ACHN (cell line): ENCODE measurements around the gene KRTAP4-1.
A peak's percentile ranks its signal among the peaks of the same experiment; 100 is the strongest.
"Not testable (repeated sequence)": the region's sequence is repeated elsewhere in the genome, so short reads cannot be mapped to it uniquely, and the experiment has no call there.

Experiments used
- DNase-seq: peaks from one replicate; pipeline ENCODE4 v3.0.0-alpha.2; 2015
- in situ Hi-C: cut with HindIII; loops from 2 replicates; pipeline ENCODE4 v1.10.0; 2017; ENCODE audit warnings: low sequenced_read_pairs, low pct_ligation_motif_present, low pct_unique_long_range_greater_than_20kb

The KRTAP4-1 gene

DNA sequence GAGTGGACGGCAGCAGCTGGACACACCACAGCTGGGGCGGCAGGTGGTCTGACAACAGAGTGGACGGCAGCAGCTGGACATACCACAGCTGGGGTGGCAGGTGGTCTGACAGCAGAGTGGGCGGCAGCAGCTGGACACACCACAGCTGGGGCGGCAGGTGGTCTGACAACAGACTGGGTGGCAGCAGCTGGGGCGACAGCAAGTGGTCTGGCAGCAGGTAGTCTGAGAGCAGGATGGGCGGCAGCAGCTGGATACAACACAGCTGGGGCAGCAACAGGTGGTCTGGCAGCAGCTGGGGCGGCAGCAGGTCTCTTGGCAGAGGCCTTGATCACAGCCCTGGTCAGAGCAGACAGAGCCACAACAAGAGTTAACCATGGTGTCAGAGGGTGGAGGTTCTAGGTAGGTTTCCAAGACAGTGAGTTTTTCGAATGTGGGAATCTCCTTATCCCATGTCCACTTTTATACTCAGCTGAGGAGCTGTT is at the start of gene KRTAP4-1:
TSS of gene KRTAP4-1 (minus strand) at position 432 of the 482 bp plus-strand sequence. CDS start at position 375, 57 bp downstream.
- no peak for DNase-seq
- in situ Hi-C loops, result no loop called here

DNA sequence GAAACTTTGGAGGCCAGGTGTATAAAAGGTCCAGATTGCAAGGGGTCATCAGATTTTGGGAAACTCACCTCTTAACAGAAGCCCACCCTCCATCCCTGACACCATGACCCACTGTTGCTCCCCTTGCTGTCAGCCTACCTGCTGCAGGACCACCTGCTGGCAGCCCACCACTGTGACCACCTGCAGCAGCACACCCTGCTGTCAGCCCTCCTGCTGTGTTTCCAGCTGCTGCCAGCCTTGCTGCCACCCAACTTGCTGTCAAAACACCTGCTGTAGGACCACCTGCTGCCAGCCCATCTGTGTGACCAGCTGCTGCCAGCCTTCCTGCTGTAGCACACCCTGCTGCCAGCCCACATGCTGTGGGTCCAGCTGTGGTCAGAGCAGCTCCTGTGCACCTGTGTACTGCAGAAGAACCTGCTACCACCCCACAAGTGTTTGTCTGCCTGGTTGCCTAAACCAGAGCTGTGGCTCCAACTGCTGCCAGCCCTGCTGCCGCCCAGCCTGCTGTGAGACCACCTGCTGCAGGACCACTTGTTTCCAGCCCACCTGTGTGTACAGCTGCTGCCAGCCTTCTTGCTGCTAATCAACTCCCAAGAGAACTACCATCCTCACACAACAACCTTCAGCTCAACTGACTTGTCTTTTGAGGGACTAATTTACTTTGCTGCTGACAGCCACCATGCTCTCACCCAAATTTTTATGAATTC is 47.8 kb upstream of the KRTAP4-1 start, which contains the start of gene KRTAP9-3:
TSS of gene KRTAP9-3 (plus strand) at position 51 of the 707 bp plus-strand sequence. CDS start at position 104, 53 bp downstream.
- in situ Hi-C loops, DNase-seq: not testable (repeated sequence)

DNA sequence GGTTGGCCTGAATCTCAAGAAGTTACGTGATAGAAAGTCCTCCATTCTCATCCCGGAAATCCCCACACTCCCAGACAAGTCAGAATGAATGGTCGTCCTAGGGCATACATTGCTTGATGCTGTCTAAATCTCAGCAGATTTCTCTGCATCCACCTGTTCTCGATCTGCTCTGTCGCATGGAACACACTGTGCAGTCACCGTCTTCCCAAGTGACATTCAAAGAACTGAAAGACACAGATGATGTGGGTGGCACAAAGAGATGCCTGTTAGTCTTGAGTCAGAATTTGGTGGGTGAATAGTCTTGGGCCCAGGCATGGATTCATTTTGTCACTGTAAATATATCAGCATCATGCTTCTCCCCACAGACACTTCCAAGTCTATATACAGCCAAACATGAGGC is 47.0 kb upstream of the KRTAP4-1 start:
- in situ Hi-C loops, result no loop called here
- DNase-seq, result no peak

DNA sequence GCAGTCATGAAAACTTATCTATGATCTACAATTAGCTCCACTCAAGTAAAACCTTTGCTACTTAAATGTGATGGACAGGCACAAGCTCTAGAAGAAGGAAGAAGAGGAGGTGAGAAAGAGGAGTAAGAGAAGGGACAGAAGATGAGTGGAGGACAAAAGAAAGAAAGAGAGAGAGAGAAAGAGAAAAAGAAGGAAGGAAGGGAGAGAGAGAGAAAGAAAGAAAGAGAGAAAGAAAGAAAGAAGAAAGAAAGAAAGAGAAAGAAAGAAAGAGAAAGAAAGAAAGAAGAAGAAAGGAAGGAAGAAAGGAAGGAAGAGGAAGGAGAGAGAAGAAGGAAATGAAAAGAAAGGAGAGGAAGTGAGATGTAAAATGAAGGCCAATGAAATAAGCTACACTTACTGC is 45.4 kb upstream of the KRTAP4-1 start:
- in situ Hi-C loops, result no loop called here

DNA sequence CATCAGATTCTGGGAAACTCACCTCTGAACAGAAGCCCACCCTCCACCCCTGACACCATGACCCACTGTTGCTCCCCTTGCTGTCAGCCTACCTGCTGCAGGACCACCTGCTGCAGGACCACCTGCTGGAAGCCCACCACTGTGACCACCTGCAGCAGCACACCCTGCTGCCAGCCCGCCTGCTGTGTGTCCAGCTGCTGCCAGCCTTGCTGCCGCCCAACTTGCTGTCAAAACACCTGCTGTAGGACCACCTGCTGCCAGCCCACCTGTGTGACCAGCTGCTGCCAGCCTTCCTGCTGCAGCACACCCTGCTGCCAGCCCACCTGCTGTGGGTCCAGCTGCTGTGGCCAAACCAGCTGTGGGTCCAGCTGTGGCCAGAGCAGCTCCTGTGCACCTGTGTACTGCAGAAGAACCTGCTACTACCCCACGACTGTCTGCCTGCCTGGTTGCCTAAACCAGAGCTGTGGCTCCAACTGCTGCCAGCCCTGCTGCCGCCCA is 41.9 kb upstream of the KRTAP4-1 start, which contains the start of gene KRTAP9-2:
TSS of gene KRTAP9-2 (plus strand) at position 51 of the 498 bp plus-strand sequence. CDS start at position 58, 7 bp downstream.
- in situ Hi-C loops, DNase-seq: not testable (repeated sequence)

More for the DNA sequence above, 45.4 kb upstream of the KRTAP4-1 start:
- no peak for DNase-seq

GRCh38 chr17:41226051-41226450 is 41.3 kb upstream of the KRTAP4-1 start:
- in situ Hi-C loops, result no loop called here
- no peak for DNase-seq

- DNase-seq, result no peak
- in situ Hi-C loops, result no loop called here
Measured at GRCh38 chr17:41223821-41224220, 39.1 kb upstream of the KRTAP4-1 start.

DNA sequence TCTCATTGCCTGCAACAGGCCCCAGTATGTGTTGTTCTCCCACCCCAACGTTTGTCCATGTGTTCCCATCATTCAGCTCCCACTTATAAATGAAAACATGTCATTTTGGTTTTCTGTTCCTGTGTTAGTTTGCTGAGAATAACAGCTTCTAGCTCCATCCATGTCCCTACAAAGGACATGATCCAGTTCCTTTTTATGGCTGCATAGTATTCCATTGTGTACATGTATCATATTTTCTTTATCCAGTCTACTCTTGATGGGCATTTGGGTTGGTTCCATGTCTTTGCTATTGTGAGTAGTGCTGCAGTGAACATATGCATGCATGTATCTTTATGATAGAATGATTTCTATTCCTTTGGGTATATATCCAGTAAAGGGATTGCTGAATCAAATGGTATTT is 31.0 kb upstream of the KRTAP4-1 start:
- in situ Hi-C loops, result no loop called here
- DNase-seq, result no peak

- no peak for DNase-seq
- in situ Hi-C loops, result no loop called here
Measured at GRCh38 chr17:41212524-41213169, 27.9 kb upstream of the KRTAP4-1 start.

DNA sequence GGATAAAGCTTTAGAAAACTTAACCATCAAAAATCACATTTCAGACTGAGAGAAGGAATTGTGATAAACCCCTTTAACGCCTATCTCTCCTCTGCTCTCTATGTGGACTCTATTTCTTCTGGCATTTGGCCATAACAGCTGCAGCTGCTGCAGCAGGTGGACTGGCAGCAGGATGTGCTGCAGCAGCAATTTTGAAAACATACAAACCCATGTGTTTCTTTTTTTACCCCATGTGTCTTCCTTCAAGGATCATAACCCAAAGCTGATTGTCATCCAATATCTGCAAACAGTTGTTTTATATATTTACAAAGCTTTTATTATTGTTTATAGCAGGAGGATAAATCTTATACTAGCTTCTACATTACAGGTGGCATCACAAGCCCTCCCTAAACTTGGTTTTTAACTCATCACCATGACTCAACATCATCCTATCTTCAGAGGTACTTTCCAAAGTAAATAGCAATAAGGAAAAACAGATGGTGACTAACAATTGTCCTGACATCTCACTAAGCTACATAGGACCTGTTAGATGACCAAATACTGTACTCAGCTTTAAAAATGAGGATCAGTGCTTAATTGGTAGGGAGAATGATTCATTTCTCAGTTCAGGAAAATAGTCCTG is 27.2 kb upstream of the KRTAP4-1 start:
- DNase-seq, result no peak
- in situ Hi-C loops, result no loop called here

- no peak for DNase-seq
- in situ Hi-C loops, result no loop called here
Measured at GRCh38 chr17:41199421-41200078, 14.8 kb upstream of the KRTAP4-1 start.

DNA sequence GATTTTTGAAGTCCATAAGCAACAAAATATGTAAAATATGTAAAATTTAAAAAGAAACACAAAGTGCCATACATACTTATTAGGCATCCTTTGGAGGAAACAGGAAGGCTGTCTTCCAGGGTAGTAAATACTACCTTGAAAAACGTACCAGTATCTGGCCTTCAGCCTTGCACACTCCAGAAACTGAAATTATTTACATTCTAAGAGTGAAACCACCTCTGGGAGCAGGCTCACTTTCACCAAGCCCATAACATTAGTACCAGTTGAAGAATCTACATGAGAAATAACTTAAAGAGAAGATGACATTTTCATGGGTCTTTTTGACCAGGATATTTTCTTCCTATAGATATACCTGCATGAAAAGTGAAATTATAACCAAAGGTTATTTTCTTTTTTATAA is 11.4 kb upstream of the KRTAP4-1 start:
- DNase-seq, result no peak
- in situ Hi-C loops, result no loop called here

DNA sequence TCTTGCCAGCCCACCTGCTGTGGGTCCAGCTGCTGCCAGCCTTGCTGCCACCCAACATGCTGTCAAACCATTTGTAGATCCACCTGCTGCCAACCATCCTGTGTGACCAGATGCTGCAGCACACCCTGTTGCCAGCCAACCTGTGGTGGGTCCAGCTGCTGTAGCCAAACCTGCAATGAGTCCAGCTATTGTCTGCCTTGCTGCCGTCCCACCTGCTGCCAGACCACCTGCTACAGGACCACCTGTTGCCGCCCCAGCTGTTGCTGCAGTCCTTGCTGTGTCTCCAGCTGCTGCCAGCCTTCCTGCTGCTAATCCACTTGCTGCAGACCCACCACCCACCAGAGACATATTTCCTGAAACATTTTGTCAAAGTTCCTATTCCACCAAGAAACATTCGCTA is 5.6 kb upstream of the KRTAP4-1 start:
- in situ Hi-C loops, result no loop called here

GRCh38 chr17:41189837-41190318 is 5.2 kb upstream of the KRTAP4-1 start, which contains the start of gene KRTAP9-1:
Gene KRTAP9-1, plus strand, starts transcription at chr17:41189887. Its CDS starts 0 bp downstream, at chr17:41189887.
- DNase-seq, in situ Hi-C loops: not testable (repeated sequence)

More for the DNA sequence above, 5.6 kb upstream of the KRTAP4-1 start:
- no peak for DNase-seq

GRCh38 chr17:41186872-41187271 is 2.2 kb upstream of the KRTAP4-1 start:
- no peak for DNase-seq
- in situ Hi-C loops, result no loop called here

- DNase-seq, result no peak
Measured at GRCh38 chr17:41185001-41185400, 290 bp upstream of the KRTAP4-1 start.

DNA sequence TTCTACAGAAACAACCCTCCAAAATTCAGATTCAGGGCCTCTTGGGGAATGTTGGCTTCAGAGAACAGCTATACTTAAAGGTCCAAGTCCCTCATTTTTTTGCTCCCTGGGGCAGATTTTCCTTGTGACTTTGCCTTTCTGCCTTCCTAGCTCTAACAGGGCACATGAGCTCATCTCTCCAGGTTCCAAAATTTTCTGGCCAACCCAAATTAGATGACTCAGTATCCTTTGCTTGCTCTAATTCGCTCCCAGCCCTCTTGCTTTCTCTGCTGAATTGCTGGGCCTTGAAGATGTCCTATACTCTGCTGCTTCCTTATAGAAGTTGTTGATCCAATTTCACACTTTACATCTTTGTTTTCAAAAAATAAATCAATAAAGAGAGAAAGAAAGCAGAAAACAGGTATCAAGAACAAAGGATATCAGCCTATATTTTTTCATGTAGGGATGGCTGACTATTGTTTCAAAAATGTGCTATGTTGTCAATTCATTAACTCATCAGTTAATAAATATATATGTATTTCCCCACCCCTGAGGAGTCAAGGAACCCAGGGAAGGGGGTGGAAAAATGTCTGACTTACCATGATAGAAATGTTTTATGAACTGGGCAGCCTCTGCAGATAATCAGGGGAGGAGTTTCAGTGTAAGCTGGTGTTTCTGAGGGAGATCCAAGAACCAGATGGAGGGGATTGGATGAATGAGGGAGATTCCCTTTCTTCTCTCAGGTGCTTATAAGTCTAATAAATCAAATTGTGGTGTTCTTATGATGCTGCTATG is 5.7 kb downstream of the KRTAP4-1 start:
- in situ Hi-C loops, result no loop called here
- peak; percentile 19 for DNase-seq

More at GRCh38 chr17:41185001-41185400, 290 bp upstream of the KRTAP4-1 start:
- in situ Hi-C loops, result no loop called here

- in situ Hi-C loops, result no loop called here
- DNase-seq, result no peak
Measured at GRCh38 chr17:41178341-41178740, 6.4 kb downstream of the KRTAP4-1 start.
